Heart left ventricle (tissue), 13 donors: ENCODE measurements around the gene LRP11.

Experiments used
- CTCF ChIP-seq, 12 donors: fragments of 200-600 bp; sonication (generic) in 4 of 12; IDR thresholded peaks; one replicate each; pipeline versions ENCODE4 v1.5.0 to v1.8.0; 2018 to 2022; ENCODE audit warnings: antibody characterized with exemption in 12 of 12, mild to moderate bottlenecking in 5 of 12
- POLR2A ChIP-seq, 2 donors: fragments of 450-650 bp; IDR thresholded peaks; one replicate each; pipeline ENCODE4 v1.6.1; 2017; ENCODE audit warnings: antibody characterized with exemption in 2 of 2, mild to moderate bottlenecking in 2 of 2, moderate library complexity in 2 of 2
- donor health status: ischemic (EF 13 %, LVEDD 7.1; RV severe dilation, severe dysfunction).
- donor health status: DM: no; HTN: yes; CAD: no.
- donor health status: DM: no; HTN: no; CAD: no.
- donor health status: ischemic (EF 25% LVEDD 6.9; RV normal size, moderate dysfunction).
- donor health status: ischemic (EF 25% LVEDD 5.7; RV mildly dilated, moderate dysfunction).
- donor health status: ischemic (EF 35%, LVEDD 5.7; RV mildly dilated, moderate dysfunction).
- donor health status: nonischemic (EF 11% LVEDD 7.7; RV severe dilation, severe dysfunction).
- donor health status: DM: yes; HTN: yes; CAD: no.
- donor health status: PGD.
- donor health status: ischemic (EF 29% LVEDD 5.4; RV normal size, mild dysfunction).
- donor health status: nonischemic (EF 23%, LVEDD 6.1; RV moderate dilation, normal function).

DNA sequence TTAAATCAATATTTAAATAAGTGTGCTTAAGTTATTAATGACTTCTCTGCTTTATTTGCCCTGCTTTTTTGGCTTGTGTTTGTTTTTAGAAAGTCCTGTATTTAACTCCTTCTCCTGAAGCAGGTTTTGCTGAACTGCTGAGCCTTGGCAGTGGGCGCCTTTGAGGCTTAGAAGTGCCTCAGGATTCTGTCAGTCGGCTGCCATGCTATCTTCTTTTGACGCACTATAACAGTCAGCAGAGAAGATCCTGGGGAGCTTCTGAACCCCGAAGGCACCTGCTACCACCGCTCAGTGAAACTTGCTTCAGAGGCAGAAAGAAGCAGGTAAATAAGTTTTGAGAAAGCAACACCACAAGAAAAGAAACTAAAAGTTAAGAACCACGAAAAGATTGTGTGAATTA lies 92.2 kb downstream of the LRP11 start:
- TF ChIP-seq CTCF (IDR thresholded peaks at IDR 0.05), result no peak
- no peak for TF ChIP-seq POLR2A (IDR thresholded peaks at IDR 0.05)
